Neural cell (in vitro differentiated cells): ENCODE data around the gene WARS2. TPM values are rescaled to one million over a fixed set of nuclear protein-coding genes. Genes with fewer than 3 reads are reported as not detected.

ENCODE experiments used
- H2AFZ ChIP-seq: fragments of 200-600, 300-800 bp; sonication (generic), shearing (Covaris generic); 2 replicates; pipeline ENCODE4 v1.6.0; 2014; ENCODE audit warnings: low read depth, mild to moderate bottlenecking, antibody characterized with exemption, low read length, moderate library complexity
- H3F3A ChIP-seq: fragments of 200-600 bp; shearing (Covaris generic); 2 replicates; pipeline ENCODE4 v1.6.1; 2016; ENCODE audit warnings: mild to moderate bottlenecking, moderate library complexity, mixed read lengths, antibody characterized with exemption, low read length; ENCODE audit not compliant: insufficient read depth, poor library complexity, severe bottlenecking
- H3K27ac ChIP-seq: fragments of 200-600, 300-800 bp; sonication (generic), shearing (Covaris generic); 2 replicates; pipeline ENCODE4 v1.5.1; 2014; ENCODE audit warnings: mild to moderate bottlenecking, low read length, moderate library complexity
- H3K27me3 ChIP-seq: fragments of 300-800, 200-600 bp; sonication (generic), shearing (Covaris generic); 2 replicates; pipeline ENCODE4 v1.6.0; 2014; ENCODE audit warnings: mild to moderate bottlenecking, low read depth, low read length, moderate library complexity; ENCODE audit not compliant: insufficient read depth
- H3K36me3 ChIP-seq: fragments of 300-800, 200-600 bp; sonication (generic), shearing (Covaris generic); 2 replicates; pipeline ENCODE4 v1.5.1; 2014; ENCODE audit warnings: mild to moderate bottlenecking, antibody characterized with exemption, low read length, moderate library complexity; ENCODE audit not compliant: insufficient read depth
- H3K4me2 ChIP-seq: fragments of 300-800, 200-600 bp; sonication (generic), shearing (Covaris generic); 2 replicates; pipeline ENCODE4 v1.6.0; 2014; ENCODE audit warnings: mild to moderate bottlenecking, low read length
- H3K4me3 ChIP-seq: fragments of 300-800, 200-600 bp; sonication (generic), shearing (Covaris generic); 2 replicates; pipeline ENCODE4 v1.5.1; 2014; ENCODE audit warnings: mild to moderate bottlenecking, low read length, moderate library complexity
- H3K79me2 ChIP-seq: fragments of 200-600 bp; shearing (Covaris generic); replicated peaks from 2 replicates; pipeline ENCODE4 v1.6.0; 2014; ENCODE audit warnings: mild to moderate bottlenecking, low read length, moderate library complexity; ENCODE audit not compliant: insufficient read depth
- H3K9ac ChIP-seq: fragments of 300-800, 200-600 bp; sonication (generic), shearing (Covaris generic); 2 replicates; pipeline ENCODE4 v1.6.1; 2016; ENCODE audit warnings: mild to moderate bottlenecking, low read length, mixed read lengths
- H3K9me2 ChIP-seq: fragments of 200-600 bp; shearing (Covaris generic); 2 replicates; pipeline ENCODE4 v1.6.1; 2016; ENCODE audit warnings: mild to moderate bottlenecking, low read length, mixed read lengths; ENCODE audit not compliant: insufficient read depth
- H3K9me3 ChIP-seq: fragments of 200-600, 300-800 bp; sonication (generic), shearing (Covaris generic); 2 replicates; pipeline ENCODE4 v1.6.1; 2016; ENCODE audit warnings: mild to moderate bottlenecking, mixed run types, low read length, moderate library complexity, mixed read lengths
- H4K20me1 ChIP-seq: fragments of 200-600 bp; shearing (Covaris generic); 2 replicates; pipeline ENCODE4 v1.6.1; 2016; ENCODE audit warnings: mild to moderate bottlenecking, mixed run types; ENCODE audit not compliant: insufficient read depth
- EP300 ChIP-seq: fragments of 450-650 bp; conservative IDR thresholded peaks from 2 replicates; pipeline ENCODE4 v1.6.1; 2014; ENCODE audit warnings: antibody characterized with exemption, mild to moderate bottlenecking, moderate library complexity; ENCODE audit not compliant: poor library complexity, severe bottlenecking
- EZH2 ChIP-seq: fragments of 200-600, 300-800 bp; shearing (Covaris generic), sonication (generic); IDR thresholded peaks from 2 replicates; pipeline ENCODE4 v1.6.1; 2014; ENCODE audit warnings: antibody characterized with exemption, low read length, borderline replicate concordance, mild to moderate bottlenecking; ENCODE audit not compliant: insufficient read depth, poor library complexity, severe bottlenecking
- MXI1 ChIP-seq: fragments of 450-650 bp; conservative IDR thresholded peaks from 2 replicates; pipeline ENCODE4 v1.6.1; 2014; ENCODE audit warnings: antibody characterized with exemption, mild to moderate bottlenecking; ENCODE audit not compliant: poor library complexity, severe bottlenecking
- POLR2AphosphoS5 ChIP-seq: IDR thresholded peaks from 2 replicates; pipeline ENCODE4 v1.6.1; 2012
- RAD21 ChIP-seq: fragments of 450-650 bp; conservative IDR thresholded peaks from 2 replicates; pipeline ENCODE4 v1.6.1; 2014; ENCODE audit warnings: antibody characterized with exemption, mild to moderate bottlenecking, moderate library complexity
- REST ChIP-seq: IDR thresholded peaks from 2 replicates; pipeline ENCODE4 v1.6.1; 2012; ENCODE audit warnings: borderline replicate concordance
- polyA plus RNA-seq: library from polyadenylated mRNA; depleted of rRNA; stranded (reverse); fragments of >200 nt; gene quantifications from 2 replicates; pipeline ENCODE4 v1.2.3, GENCODE V29; 2014

WARS2 gene
- polyA plus RNA-seq, 1 donor from 2014 or later: 4.7 TPM

- Histone ChIP-seq H3K9me3 (no peaks in the 10 kb centered on the region), H3K36me3 (no peaks in the 10 kb centered on the region), H3K4me2 (no peak overlapping the region), H2AFZ (no peak overlapping the region), H3F3A (no peaks in the 10 kb centered on the region), H3K79me2 (no peaks in the 10 kb centered on the region), H3K27ac (no peak overlapping the region), H4K20me1 (no peaks in the 10 kb centered on the region), H3K9me2 (no peaks in the 10 kb centered on the region), H3K27me3 (peaks cover 100% of the 10 kb centered on the region), H3K4me3 (no peak overlapping the region), H3K9ac (no peak overlapping the region)
- TF ChIP-seq POLR2AphosphoS5 (peak; percentile 48), MXI1 (no peak)
Observed at GRCh38 chr1:118984722-118985639, 155.5 kb downstream of the WARS2 start.

GRCh38 chr1:118984086-118984721 lies 156.2 kb downstream of the WARS2 start:
- H4K20me1 ChIP-seq: no peaks in the 10 kb centered on the region
- no peak overlapping the region for H3K4me2 ChIP-seq
- no peaks in the 10 kb centered on the region for H3F3A ChIP-seq
- no peak overlapping the region for H3K27ac ChIP-seq
- no peak overlapping the region for H2AFZ ChIP-seq
- no peak overlapping the region for H3K4me3 ChIP-seq
- no peaks in the 10 kb centered on the region for H3K79me2 ChIP-seq
- no peak overlapping the region for H3K9ac ChIP-seq
- peaks cover 100% of the 10 kb centered on the region for H3K27me3 ChIP-seq
- no peak for TF ChIP-seq MXI1
- TF ChIP-seq EZH2: peak; percentile 78
- no peaks in the 10 kb centered on the region for H3K9me3 ChIP-seq
- no peaks in the 10 kb centered on the region for H3K9me2 ChIP-seq
- no peaks in the 10 kb centered on the region for H3K36me3 ChIP-seq

DNA sequence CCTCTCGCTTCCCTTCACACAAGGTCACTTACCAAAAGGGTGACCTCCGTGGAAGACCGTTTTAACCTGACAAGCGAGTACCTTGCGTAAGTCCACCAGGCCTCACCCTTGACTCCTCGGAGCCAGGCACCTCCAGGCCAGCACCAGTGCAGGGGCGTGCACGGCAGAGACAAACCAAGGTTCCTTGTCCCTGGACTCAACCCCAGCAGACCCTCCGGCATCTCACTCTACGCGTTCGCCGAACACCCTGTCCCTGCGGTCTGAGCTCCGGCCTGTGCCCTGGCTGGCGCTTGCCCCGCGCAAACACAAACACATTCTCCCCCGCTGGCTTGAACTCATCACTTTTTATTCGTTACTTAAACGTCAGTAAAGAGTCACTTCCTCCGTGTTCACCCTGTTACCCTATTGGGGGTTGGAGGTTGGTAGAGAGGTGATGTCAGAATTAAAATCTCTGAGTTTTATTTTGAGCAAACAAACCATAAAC lies 156.9 kb downstream of the WARS2 start:
- no peak overlapping the region for H2AFZ ChIP-seq
- no peaks in the 10 kb centered on the region for H3K79me2 ChIP-seq
- no peak overlapping the region for H3K4me3 ChIP-seq
- H4K20me1 ChIP-seq: no peaks in the 10 kb centered on the region
- H3K27me3 ChIP-seq: peaks cover 100% of the 10 kb centered on the region
- no peak overlapping the region for H3K4me2 ChIP-seq
- TF ChIP-seq EZH2 (no peak), RAD21 (no peak), MXI1 (no peak), EP300 (no peak), POLR2AphosphoS5 (peak; percentile 10), REST (no peak)
- no peaks in the 10 kb centered on the region for H3K9me2 ChIP-seq
- no peaks in the 10 kb centered on the region for H3K9me3 ChIP-seq
- H3K27ac ChIP-seq: no peak overlapping the region
- H3F3A ChIP-seq: no peaks in the 10 kb centered on the region
- no peak overlapping the region for H3K9ac ChIP-seq
- no peaks in the 10 kb centered on the region for H3K36me3 ChIP-seq
